Loucy (cell line): ENCODE measurements around the gene RAB35.

ENCODE experiments used
- EZH2phosphoT487 ChIP-seq: fragments of 200-600 bp; IDR thresholded peaks from 2 replicates; pipeline ENCODE4 v1.6.1; 2018; ENCODE audit warnings: antibody characterized with exemption, mild to moderate bottlenecking, moderate library complexity, borderline replicate concordance
- TF ChIP-seq, protein P1 (sequence below): fragments of 200-600 bp; sonication (generic); conservative IDR thresholded peaks from 2 replicates; pipeline ENCODE4 v1.5.1; 2014; ENCODE audit warnings: mild to moderate bottlenecking, antibody characterized with exemption, low read length

DNA sequence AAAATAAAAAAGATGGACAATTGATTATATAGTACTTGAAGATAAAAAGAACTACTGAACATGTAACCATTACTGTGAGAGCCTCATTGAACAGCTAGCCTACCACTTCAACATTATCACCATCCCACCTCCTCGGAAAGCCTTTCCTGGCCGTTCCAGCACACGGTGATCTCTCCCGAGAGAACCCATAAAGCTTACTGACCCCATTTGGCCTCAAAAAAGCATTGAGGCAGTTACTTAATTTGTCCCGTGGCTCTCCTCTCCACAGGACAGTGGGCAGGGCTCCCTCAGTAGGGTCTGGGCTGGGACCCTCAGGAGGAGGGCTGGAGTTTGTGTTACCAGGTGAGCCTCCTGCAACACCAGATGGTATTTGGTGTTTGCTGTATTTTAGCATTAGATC is 55.8 kb downstream of the RAB35 start:
- TF ChIP-seq, protein P1, sequence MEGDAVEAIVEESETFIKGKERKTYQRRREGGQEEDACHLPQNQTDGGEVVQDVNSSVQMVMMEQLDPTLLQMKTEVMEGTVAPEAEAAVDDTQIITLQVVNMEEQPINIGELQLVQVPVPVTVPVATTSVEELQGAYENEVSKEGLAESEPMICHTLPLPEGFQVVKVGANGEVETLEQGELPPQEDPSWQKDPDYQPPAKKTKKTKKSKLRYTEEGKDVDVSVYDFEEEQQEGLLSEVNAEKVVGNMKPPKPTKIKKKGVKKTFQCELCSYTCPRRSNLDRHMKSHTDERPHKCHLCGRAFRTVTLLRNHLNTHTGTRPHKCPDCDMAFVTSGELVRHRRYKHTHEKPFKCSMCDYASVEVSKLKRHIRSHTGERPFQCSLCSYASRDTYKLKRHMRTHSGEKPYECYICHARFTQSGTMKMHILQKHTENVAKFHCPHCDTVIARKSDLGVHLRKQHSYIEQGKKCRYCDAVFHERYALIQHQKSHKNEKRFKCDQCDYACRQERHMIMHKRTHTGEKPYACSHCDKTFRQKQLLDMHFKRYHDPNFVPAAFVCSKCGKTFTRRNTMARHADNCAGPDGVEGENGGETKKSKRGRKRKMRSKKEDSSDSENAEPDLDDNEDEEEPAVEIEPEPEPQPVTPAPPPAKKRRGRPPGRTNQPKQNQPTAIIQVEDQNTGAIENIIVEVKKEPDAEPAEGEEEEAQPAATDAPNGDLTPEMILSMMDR = no peak
- TF ChIP-seq EZH2phosphoT487 = no peak
